Measurements from ENCODE around the gene ACAD11.

The ACAD11 gene

DNA sequence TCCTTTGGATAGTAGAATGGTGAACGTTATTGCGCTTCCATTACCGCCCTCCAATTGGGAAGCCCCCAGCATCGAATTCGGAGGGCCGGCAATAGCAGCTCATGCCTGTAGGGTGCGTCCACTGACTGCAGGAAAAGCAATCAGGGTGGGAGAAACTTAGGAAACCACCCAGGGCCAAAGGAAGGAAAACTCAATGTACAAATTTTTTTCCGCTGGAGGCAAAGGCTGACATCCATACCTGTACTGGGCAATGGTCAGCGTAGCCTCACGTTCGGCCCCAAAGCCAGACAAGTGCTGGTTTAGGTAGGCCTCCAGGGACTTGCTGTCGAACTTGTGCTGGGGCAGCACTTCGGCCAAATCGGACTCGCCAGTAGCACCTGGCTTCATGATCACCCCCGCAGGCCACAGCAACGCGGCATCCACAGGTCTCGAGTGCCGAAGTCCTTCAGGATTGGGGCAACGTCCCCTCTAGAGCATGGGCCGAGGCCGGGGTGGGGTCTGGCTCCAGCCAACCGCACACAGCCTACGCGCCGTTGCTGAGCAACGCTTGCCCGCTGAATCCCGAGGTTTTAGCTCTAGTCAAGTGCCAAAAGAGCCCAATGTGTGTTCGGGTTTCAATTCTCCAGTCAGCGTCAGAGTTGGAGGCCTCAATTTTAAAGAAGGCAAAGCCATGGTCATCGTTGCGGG, at the start of gene ACAD11:
Gene ACAD11 (minus strand): TSS at position 445 of the 687 bp plus-strand sequence. CDS start 58 bp downstream, at position 387.
- DNase-seq, result peak; percentile 71

DNA sequence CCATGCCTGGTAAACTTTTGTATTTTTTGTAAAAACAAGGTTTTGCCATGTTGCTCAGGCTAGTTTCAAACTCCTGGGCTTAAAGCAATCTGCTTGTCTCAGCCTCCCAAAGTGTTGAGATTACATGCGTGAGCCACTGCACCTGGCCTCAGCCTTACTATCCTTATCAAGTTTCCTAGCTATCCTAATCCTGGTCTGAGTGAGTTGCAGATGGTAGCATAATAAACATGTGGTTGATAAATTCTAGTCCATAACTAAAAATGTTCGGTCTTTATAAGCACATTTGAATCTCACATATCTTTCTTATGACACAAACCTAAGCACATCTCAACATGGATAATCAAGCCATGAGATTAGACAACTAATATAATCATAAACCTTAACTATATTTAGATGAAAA, 44.1 kb upstream of the ACAD11 start:
- no peak for DNase-seq

GRCh38 chr3:132695422-132695821, 35.8 kb upstream of the ACAD11 start:
- DNase-seq, result no peak

DNA sequence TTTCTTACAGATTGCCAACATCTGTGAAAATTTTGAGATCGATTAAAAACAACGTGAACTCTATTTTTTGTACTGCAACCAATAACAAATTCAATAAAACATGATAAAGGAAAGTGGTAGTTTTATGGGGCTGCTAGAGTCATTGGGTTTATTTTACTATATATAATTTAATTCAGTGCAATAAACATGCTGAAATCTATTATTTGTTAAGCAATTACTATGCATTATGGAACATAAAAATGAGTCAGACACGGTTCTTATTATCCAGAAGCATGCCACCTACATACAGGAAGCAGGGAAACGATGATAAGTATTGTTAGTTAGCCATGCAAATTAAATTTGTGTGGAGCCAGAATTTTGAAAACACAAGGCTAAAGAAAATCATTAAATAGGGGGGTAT, 35.4 kb upstream of the ACAD11 start:
- DNase-seq, result no peak

GRCh38 chr3:132690040-132690439, 30.4 kb upstream of the ACAD11 start:
- DNase-seq, result no peak

DNA sequence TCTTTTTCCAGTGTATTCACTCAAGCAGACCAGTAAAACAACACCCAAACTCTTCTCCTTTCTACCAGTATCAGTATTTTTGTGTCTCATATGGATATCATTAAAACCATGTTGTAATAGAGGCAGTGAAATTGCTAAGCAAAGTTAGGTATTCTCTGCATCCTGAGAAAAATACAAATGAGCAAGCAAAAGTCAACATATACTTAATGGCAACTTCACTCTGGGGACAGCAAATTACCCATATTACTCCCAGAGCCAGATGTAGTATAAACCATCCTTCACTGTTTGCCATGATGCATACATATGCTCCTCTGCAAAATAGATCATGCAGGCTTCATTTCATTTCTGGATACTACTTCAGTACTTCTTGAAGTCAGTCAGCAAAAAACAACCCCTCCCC, 22.6 kb upstream of the ACAD11 start:
- no peak for DNase-seq

- DNase-seq, result no peak
These were observed 21.8 kb upstream of the ACAD11 start for GRCh38 chr3:132681421-132681820.

GRCh38 chr3:132679911-132680310, 20.3 kb upstream of the ACAD11 start:
- DNase-seq, result no peak

DNA sequence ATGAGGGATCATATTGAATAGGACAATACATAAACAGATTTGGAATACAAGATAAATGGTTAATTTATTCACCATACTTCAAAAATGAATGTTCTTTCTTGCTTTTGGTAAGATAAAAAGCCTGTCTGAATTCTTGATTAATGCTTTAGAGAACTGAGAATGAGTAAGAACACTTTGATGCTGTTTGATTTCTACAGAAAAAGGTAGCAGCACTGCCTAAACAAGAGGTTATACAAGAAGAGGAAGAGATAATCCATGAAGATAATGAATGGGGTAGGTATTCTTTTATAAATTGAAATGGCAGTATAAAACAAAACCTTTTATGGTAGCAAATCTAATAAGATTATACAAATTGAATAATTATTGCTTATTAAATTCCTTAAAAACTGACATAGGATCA, 15.8 kb upstream of the ACAD11 start:
- DNase-seq, result no peak

DNA sequence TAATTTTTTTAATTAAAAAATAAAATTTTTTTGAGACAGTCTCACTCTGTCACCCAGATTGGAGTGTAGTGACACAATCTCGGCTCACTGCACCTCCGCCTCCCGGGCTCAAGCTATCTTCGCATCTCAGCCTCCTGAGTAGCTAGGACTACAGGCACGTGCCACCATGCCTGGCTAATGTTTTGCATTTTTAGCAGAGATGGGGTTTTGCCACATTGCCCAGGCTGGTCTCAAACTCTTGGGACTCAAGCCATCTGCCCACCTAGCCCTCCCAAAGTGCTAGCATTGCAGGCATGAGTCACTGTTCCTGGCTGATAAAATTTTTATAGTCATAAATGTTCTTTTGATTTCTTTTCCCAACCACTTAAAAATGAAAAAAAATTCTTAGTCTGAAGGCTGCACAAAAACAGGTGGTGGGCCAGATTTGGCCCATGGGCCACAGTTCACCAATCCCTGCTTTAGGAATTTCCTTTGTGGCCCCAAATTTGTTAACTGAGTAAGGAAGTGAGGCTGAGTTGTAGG, 9.7 kb upstream of the ACAD11 start:
- no peak for DNase-seq

GRCh38 chr3:132665230-132665745, 5.7 kb upstream of the ACAD11 start:
- no peak for DNase-seq

DNA sequence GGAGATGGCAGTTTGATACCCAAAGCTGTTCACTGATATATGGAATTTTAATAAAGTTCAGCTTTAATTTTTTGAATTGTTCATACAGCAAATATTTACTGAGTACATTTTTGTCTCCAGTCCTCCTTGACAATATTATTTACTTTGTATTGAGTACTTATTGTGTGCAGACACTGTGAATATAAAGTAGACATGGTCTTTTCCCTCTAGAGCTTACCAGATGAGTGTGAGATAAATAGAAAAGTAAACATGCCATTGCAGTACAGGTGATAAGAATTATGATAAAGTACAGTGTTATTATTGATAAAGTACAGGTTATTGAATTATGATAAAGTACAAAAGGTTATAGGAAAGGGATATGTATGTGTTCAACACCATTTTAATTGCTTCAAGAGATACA, 2.6 kb upstream of the ACAD11 start:
- DNase-seq, result no peak

GRCh38 chr3:132661101-132661500, 1.5 kb upstream of the ACAD11 start:
- no peak for DNase-seq

DNA sequence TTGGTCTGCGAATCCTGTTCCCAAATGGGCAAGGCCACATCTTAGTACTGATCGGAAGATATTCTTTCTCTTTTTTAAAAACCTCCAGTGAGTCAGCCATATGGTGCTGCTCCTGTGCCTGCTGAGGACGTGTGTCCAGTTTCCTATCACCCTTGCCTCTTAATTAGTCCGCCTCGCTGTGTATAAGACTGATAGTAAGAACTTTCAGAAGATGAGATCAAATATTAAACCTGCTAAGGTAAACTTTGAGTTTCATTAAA, 1.1 kb upstream of the ACAD11 start:
- no peak for DNase-seq

GRCh38 chr3:132660052-132660810, 622 bp upstream of the ACAD11 start, which contains the start of gene UBA5:
Gene UBA5, plus strand, starts transcription at chr3:132660329. Its CDS starts 209 bp downstream, at chr3:132660538.
- DNase-seq, result peak; percentile 84

DNA sequence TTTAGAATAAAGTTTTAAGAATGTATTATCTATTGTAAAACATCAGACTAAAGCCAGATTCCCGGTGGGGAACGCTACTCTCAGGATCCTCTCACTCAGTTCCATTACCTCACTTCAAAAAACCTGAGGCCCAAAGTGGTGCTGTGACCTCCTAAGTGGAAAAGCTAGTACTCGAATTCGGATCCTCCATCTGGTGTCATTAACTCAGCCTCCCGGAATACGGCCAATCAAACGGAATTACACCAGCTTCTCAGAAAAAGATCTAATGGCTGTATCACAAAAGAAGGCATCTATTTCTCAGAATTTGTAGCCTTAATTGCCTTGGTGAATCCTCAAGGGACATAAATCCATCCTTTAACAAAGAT, 627 bp downstream of the ACAD11 start:
- DNase-seq, result no peak

DNA sequence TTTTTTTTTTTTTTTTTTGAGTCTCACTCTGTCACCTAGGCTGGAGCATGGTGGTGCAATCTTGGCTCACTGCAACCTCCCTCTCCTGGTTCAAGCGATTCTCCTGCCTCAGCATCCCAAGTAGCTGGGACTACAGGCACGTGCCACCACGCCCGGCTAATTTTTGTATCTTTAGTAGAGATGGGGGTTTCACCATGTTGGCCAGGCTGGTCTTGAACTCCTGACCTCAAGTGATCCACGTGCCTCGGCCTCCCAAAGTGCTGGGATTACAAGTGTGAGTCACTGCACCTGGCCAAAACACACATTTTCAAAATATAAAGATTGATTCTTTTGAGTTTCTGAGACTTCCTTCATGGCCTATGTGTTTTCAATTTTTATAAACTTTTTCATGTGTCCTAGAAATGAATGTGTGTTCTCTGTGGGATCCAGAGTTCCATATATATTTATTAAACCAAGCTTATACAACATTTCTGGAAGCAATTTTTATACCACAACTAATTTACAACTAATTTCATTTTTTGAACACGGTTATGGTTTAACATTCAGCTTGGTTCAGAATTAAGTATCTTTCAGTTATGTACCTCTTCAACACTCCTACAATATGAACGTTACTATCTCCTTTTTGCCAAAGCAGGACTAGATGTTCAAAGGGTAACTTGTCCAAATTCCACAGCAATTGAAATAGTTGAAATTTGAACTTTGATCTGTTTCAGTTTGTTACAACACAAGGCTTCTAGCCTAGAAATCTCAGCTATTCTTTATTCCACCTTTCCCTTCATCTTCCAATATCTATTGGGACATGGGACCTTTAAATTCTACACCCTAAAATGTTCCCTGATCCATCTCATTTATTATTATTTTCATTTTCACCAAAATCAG, 1.5 kb downstream of the ACAD11 start:
- DNase-seq, result no peak

- DNase-seq, result no peak
These were observed 4.1 kb downstream of the ACAD11 start for GRCh38 chr3:132655471-132655870.

GRCh38 chr3:132654721-132655120, 4.9 kb downstream of the ACAD11 start:
- DNase-seq, result no peak

DNA sequence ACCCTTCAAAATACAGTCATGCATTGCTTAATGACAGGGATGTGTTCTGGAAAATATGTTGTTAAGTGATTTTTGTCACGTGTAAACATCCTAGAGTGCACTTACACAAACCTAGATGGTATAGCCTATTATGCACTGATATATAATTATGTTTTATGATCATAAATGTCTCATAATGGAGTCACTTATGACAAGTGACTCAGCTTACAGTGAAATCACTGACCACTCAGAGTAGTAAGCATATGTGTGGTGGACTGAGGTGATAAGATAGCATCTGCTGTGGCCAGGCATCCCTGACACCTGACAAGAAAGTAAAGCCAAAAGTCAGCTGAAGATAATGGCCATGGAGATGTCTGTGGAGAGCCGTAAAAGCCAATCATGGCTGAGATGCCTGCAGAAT, 5.4 kb downstream of the ACAD11 start:
- DNase-seq, result no peak

GRCh38 chr3:132652640-132653270, 6.9 kb downstream of the ACAD11 start:
- DNase-seq, result no peak

- DNase-seq, result no peak
These were observed 9.5 kb downstream of the ACAD11 start for GRCh38 chr3:132650153-132650552.

DNA sequence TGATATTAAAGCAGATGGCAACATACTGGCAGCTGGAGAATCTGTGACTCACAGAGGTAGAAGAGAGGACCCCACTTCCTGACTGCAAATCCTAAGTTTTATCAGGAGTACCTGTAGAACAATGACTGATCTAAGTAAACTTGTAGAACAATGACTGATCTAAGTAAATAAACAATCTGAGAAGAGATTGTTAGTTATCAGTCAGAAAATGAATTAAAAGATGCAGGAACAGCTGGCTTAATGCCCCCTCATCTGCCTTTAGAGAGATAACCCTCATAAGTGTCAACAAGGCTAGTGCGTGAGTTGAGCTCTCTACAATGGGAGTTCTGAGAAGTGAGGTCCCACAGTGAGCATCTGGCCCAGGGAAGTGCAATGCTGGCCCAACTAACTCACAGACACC, 14.6 kb downstream of the ACAD11 start:
- DNase-seq, result no peak
